Measurements from ENCODE around the gene LRRTM3. TPM values are rescaled to one million over a fixed set of nuclear protein-coding genes. Genes with fewer than 3 reads are reported as not detected.

Gene LRRTM3
- total RNA-seq, 1 experiment from 2014 or later, result not detected

DNA sequence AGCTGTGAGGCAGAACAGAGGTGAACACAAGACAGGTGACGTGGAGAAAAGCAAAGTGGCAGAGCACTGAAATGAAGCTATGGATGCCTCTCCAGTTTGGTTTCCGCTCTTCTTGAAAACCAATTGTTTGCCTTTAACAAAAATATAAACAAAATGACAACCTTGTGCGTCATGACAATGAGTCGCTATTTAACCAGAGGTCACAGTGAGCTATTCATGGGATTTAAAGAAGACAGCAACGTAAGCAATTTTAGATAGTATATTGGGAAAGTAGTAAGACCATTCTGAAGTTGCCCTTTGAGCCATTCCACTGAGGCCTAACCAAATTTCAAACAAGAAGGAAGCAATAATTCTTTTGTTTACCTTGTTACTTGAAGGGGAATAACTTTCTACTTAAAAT lies 15.2 kb upstream of the LRRTM3 start:
- Mint-ChIP-seq H3K9me3 (ENCODE audit: unreplicated experiment) (no peaks in the 10 kb centered on the region), H3K27ac (ENCODE audit: unreplicated experiment) (no peak overlapping the region), H3K4me3 (ENCODE audit: unreplicated experiment) (no peak overlapping the region), H3K4me1 (ENCODE audit: low read depth, unreplicated experiment) (no peaks in the 10 kb centered on the region), H3K27me3 (ENCODE audit: insufficient read depth, unreplicated experiment) (peaks cover 6% of the 10 kb centered on the region), H3K36me3 (ENCODE audit: insufficient read depth, unreplicated experiment) (no peaks in the 10 kb centered on the region)
- Histone ChIP-seq H3K27me3 (replicated peaks; ENCODE audit: control insufficient read depth, insufficient read depth, low read length) (no peaks in the 10 kb centered on the region), H3K4me3 (ENCODE audit: low read depth, low read length) (no peak overlapping the region), H3K9me3 (no peaks in the 10 kb centered on the region), H3K4me1 (no peaks in the 10 kb centered on the region), H3K36me3 (ENCODE audit: control insufficient read depth, insufficient read depth, low read length) (no peaks in the 10 kb centered on the region)
- CTCF ChIA-PET, result no interaction called here
- POLR2A ChIA-PET, result no interaction called here
- DNase-seq, result no peak
- TF ChIP-seq, protein P1, sequence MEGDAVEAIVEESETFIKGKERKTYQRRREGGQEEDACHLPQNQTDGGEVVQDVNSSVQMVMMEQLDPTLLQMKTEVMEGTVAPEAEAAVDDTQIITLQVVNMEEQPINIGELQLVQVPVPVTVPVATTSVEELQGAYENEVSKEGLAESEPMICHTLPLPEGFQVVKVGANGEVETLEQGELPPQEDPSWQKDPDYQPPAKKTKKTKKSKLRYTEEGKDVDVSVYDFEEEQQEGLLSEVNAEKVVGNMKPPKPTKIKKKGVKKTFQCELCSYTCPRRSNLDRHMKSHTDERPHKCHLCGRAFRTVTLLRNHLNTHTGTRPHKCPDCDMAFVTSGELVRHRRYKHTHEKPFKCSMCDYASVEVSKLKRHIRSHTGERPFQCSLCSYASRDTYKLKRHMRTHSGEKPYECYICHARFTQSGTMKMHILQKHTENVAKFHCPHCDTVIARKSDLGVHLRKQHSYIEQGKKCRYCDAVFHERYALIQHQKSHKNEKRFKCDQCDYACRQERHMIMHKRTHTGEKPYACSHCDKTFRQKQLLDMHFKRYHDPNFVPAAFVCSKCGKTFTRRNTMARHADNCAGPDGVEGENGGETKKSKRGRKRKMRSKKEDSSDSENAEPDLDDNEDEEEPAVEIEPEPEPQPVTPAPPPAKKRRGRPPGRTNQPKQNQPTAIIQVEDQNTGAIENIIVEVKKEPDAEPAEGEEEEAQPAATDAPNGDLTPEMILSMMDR (IDR thresholded peaks at IDR 0.05; ENCODE audit: insufficient read depth in 1 of 2, low read depth in 1 of 2, low read length in 1 of 2, severe bottlenecking in 1 of 2, unreplicated experiment in 1 of 2), result no peak
- no TSS peak for BruUV-seq (replicated peaks)
- intact Hi-C loops (cut with micrococcal nuclease; ENCODE audit: unreplicated experiment), result no loop called here

DNA sequence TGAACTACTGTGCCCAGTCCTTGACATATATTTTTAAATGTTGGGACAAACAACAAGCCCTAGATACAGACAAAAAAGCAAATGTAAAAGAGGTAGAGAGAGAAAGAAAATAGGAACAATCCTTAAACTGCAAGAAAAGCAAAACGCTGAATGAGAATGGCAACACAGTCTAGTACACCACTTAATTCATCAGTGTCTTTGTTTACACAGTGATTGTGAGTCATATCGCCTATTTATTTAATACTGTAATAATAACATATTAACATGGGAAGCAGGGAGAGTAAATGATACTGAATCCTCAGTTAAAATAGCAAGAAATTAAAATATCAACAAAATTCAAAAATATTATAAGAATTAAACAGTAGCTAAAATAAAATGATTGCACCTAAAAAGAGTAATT lies 9.8 kb upstream of the LRRTM3 start:
- peaks cover 6% of the 10 kb centered on the region for H3K27me3 Mint-ChIP-seq (ENCODE audit: insufficient read depth, unreplicated experiment)
- no peak for DNase-seq
- no peak overlapping the region for H3K4me3 ChIP-seq (ENCODE audit: low read depth, low read length)
- H3K27me3 ChIP-seq (replicated peaks; ENCODE audit: control insufficient read depth, insufficient read depth, low read length), result no peaks in the 10 kb centered on the region
- H3K4me1 Mint-ChIP-seq (ENCODE audit: low read depth, unreplicated experiment), result no peaks in the 10 kb centered on the region
- ChIA-PET POLR2A (no interaction called here), CTCF (interaction anchor here (0.6 to 1.1 kb wide), 2 partner anchors 10 to 460 kb away, joined by 4 read pairs; partner anchors contain the start of gene LRRTM3)
- no peaks in the 10 kb centered on the region for H3K36me3 ChIP-seq (ENCODE audit: control insufficient read depth, insufficient read depth, low read length)
- H3K36me3 Mint-ChIP-seq (ENCODE audit: insufficient read depth, unreplicated experiment), result no peaks in the 10 kb centered on the region
- TF ChIP-seq, protein P1 (IDR thresholded peaks at IDR 0.05; ENCODE audit: insufficient read depth in 1 of 2, low read depth in 1 of 2, low read length in 1 of 2, severe bottlenecking in 1 of 2, unreplicated experiment in 1 of 2), result no peak
- H3K4me3 Mint-ChIP-seq (ENCODE audit: unreplicated experiment), result no peak overlapping the region
- no peak overlapping the region for H3K27ac Mint-ChIP-seq (ENCODE audit: unreplicated experiment)
- no TSS peak for BruUV-seq (replicated peaks)
- no peaks in the 10 kb centered on the region for H3K9me3 ChIP-seq
- H3K9me3 Mint-ChIP-seq (ENCODE audit: unreplicated experiment), result no peaks in the 10 kb centered on the region
- intact Hi-C loops (cut with micrococcal nuclease; ENCODE audit: unreplicated experiment), result no loop called here
- no peaks in the 10 kb centered on the region for H3K4me1 ChIP-seq

DNA sequence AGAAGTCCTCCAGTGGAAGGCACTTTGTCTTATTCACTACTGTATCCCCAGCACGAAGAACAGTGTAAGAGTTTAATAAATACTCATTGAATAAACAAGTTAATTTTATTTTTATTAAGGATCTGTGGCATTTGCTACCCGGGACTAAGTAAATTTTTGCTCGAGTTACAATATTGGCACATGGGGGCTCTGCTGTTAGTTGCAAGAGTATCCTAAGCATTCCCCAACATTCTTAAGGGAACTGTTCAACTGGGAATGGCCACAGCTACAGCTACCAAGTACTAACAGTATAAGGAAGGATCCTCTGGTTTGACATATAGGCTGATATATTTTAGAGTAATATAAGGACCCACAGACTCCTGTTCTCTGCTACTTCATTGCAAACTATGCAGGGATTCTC lies 8.7 kb upstream of the LRRTM3 start:
- peaks cover 6% of the 10 kb centered on the region for H3K27me3 Mint-ChIP-seq (ENCODE audit: insufficient read depth, unreplicated experiment)
- no peak overlapping the region for H3K4me3 Mint-ChIP-seq (ENCODE audit: unreplicated experiment)
- Histone ChIP-seq H3K27me3 (replicated peaks; ENCODE audit: control insufficient read depth, insufficient read depth, low read length) (no peaks in the 10 kb centered on the region), H3K4me1 (no peaks in the 10 kb centered on the region), H3K4me3 (ENCODE audit: low read depth, low read length) (no peak overlapping the region), H3K36me3 (ENCODE audit: control insufficient read depth, insufficient read depth, low read length) (no peaks in the 10 kb centered on the region), H3K9me3 (no peaks in the 10 kb centered on the region)
- no peaks in the 10 kb centered on the region for H3K4me1 Mint-ChIP-seq (ENCODE audit: low read depth, unreplicated experiment)
- ChIA-PET POLR2A (no interaction called here), CTCF (interaction anchor here (1.0 to 1.3 kb wide), 2 partner anchors 15 to 614 kb away, joined by 3 to 4 read pairs; no protein-coding TSS in a partner anchor)
- H3K36me3 Mint-ChIP-seq (ENCODE audit: insufficient read depth, unreplicated experiment), result no peaks in the 10 kb centered on the region
- H3K27ac Mint-ChIP-seq (ENCODE audit: unreplicated experiment), result no peak overlapping the region
- no peak for DNase-seq
- no peaks in the 10 kb centered on the region for H3K9me3 Mint-ChIP-seq (ENCODE audit: unreplicated experiment)
- BruUV-seq (replicated peaks), result no TSS peak
- TF ChIP-seq, protein P1 (IDR thresholded peaks at IDR 0.05; ENCODE audit: insufficient read depth in 1 of 2, low read depth in 1 of 2, low read length in 1 of 2, severe bottlenecking in 1 of 2, unreplicated experiment in 1 of 2), result peak in 1 of 2 experiments; percentile 31
- intact Hi-C loops (cut with micrococcal nuclease; ENCODE audit: unreplicated experiment), result loop anchor here (1.0 kb wide), 1 partner anchor 14 kb away; no protein-coding TSS in a partner anchor

All from Caco-2 (cell line).